ENCODE measurements around the gene ZNF462. TPM values are rescaled to one million over a fixed set of nuclear protein-coding genes. Genes with fewer than 3 reads are reported as not detected.

Gene ZNF462
- total RNA-seq, 1 donor, result 9.8 TPM

GRCh38 chr9:106972082-106972481 lies 109.1 kb downstream of the ZNF462 start:
- TF ChIP-seq, protein P1, sequence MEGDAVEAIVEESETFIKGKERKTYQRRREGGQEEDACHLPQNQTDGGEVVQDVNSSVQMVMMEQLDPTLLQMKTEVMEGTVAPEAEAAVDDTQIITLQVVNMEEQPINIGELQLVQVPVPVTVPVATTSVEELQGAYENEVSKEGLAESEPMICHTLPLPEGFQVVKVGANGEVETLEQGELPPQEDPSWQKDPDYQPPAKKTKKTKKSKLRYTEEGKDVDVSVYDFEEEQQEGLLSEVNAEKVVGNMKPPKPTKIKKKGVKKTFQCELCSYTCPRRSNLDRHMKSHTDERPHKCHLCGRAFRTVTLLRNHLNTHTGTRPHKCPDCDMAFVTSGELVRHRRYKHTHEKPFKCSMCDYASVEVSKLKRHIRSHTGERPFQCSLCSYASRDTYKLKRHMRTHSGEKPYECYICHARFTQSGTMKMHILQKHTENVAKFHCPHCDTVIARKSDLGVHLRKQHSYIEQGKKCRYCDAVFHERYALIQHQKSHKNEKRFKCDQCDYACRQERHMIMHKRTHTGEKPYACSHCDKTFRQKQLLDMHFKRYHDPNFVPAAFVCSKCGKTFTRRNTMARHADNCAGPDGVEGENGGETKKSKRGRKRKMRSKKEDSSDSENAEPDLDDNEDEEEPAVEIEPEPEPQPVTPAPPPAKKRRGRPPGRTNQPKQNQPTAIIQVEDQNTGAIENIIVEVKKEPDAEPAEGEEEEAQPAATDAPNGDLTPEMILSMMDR (IDR thresholded peaks at IDR 0.05; ENCODE audit: extremely low read depth, low read depth, low read length), result no peak
- H3K27me3 ChIP-seq (ENCODE audit: insufficient read depth, low read length), result no peaks in the 10 kb centered on the region
- H4K20me1 ChIP-seq (ENCODE audit: insufficient read depth, low read length), result no peaks in the 10 kb centered on the region

DNA sequence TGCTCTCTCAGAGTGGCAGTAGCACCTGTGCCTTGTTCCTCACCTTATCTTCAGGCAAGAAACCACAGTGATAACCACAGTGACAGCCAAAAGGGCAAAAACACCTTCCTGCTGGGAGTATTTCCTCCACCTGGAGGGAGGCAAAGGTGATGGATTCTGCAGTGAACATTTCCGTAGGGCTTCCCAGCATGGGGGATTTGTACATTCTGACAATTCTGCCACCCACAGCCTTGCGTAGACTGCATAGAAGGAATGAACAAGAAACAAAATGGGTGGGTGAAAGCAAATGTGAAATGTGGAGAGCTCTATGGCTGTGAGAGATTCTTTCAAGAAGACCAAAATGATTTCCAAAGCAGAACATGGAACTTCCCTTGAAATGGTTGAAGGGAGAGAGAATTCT lies 111.4 kb downstream of the ZNF462 start:
- H3K79me2 ChIP-seq (ENCODE audit: insufficient read depth, low read length), result no peaks in the 10 kb centered on the region
- H3K27ac ChIP-seq (ENCODE audit: low read depth, low read length), result no peak overlapping the region
- H3K4me2 ChIP-seq (ENCODE audit: insufficient read depth, low read length), result no peak overlapping the region
- DNase-seq (ENCODE audit: insufficient read length, low spot score, missing footprints), result no peak
- no peaks in the 10 kb centered on the region for H3K27me3 ChIP-seq (ENCODE audit: insufficient read depth, low read length)
- H3K9me3 ChIP-seq (ENCODE audit: low read depth, low read length), result no peaks in the 10 kb centered on the region
- H2AFZ ChIP-seq (ENCODE audit: low read length), result no peak overlapping the region
- peaks cover 26% of the 10 kb centered on the region for H3K36me3 ChIP-seq (ENCODE audit: insufficient read depth, low read length)
- TF ChIP-seq, protein P1 (IDR thresholded peaks at IDR 0.05; ENCODE audit: extremely low read depth, low read depth, low read length), result no peak
- H3K4me1 ChIP-seq (ENCODE audit: insufficient read depth, low read length), result peaks cover 4% of the 10 kb centered on the region
- no peak overlapping the region for H3K4me3 ChIP-seq (ENCODE audit: insufficient read depth, low read length)
- H4K20me1 ChIP-seq (ENCODE audit: insufficient read depth, low read length), result no peaks in the 10 kb centered on the region

More at GRCh38 chr9:106972082-106972481, 109.1 kb downstream of the ZNF462 start:
- H2AFZ ChIP-seq (ENCODE audit: low read length), result no peak overlapping the region
- H3K27ac ChIP-seq (ENCODE audit: low read depth, low read length), result no peak overlapping the region
- H3K4me1 ChIP-seq (ENCODE audit: insufficient read depth, low read length), result peaks cover 4% of the 10 kb centered on the region
- peaks cover 26% of the 10 kb centered on the region for H3K36me3 ChIP-seq (ENCODE audit: insufficient read depth, low read length)
- no peak overlapping the region for H3K4me3 ChIP-seq (ENCODE audit: insufficient read depth, low read length)
- peak; percentile 13 for DNase-seq (ENCODE audit: insufficient read length, low spot score, missing footprints)
- H3K9me3 ChIP-seq (ENCODE audit: low read depth, low read length), result no peaks in the 10 kb centered on the region
- no peak overlapping the region for H3K4me2 ChIP-seq (ENCODE audit: insufficient read depth, low read length)
- no peaks in the 10 kb centered on the region for H3K79me2 ChIP-seq (ENCODE audit: insufficient read depth, low read length)

DNA sequence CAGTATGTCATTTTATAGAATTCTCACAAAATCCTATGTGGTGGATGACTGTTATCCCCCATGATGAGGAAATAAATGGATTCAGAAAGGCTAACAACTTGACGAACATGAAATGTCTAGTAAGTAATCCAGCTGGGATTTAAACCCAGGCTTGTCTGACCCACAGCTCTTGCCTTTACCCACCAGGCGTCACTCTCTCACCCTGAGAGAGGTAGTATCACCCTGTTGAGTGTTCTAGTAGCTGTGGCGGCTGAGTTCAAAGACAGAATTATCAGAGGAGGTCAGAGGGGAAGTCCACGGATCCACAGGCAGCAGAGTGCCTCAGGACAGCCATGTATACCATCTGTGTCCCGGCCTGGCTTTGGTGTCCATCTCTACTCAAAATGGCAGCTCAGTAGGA lies 113.8 kb downstream of the ZNF462 start:
- no peak overlapping the region for H3K27ac ChIP-seq (ENCODE audit: low read depth, low read length)
- H3K79me2 ChIP-seq (ENCODE audit: insufficient read depth, low read length), result no peaks in the 10 kb centered on the region
- H2AFZ ChIP-seq (ENCODE audit: low read length), result no peak overlapping the region
- H3K4me2 ChIP-seq (ENCODE audit: insufficient read depth, low read length), result no peak overlapping the region
- H3K36me3 ChIP-seq (ENCODE audit: insufficient read depth, low read length), result peaks cover 26% of the 10 kb centered on the region
- TF ChIP-seq, protein P1 (IDR thresholded peaks at IDR 0.05; ENCODE audit: extremely low read depth, low read depth, low read length), result no peak
- H3K4me3 ChIP-seq (ENCODE audit: insufficient read depth, low read length), result no peak overlapping the region
- peaks cover 7% of the 10 kb centered on the region for H3K4me1 ChIP-seq (ENCODE audit: insufficient read depth, low read length)
- H3K27me3 ChIP-seq (ENCODE audit: insufficient read depth, low read length), result no peaks in the 10 kb centered on the region
- H4K20me1 ChIP-seq (ENCODE audit: insufficient read depth, low read length), result no peaks in the 10 kb centered on the region
- no peak for DNase-seq (ENCODE audit: insufficient read length, low spot score, missing footprints)
- H3K9me3 ChIP-seq (ENCODE audit: low read depth, low read length), result no peaks in the 10 kb centered on the region

DNA sequence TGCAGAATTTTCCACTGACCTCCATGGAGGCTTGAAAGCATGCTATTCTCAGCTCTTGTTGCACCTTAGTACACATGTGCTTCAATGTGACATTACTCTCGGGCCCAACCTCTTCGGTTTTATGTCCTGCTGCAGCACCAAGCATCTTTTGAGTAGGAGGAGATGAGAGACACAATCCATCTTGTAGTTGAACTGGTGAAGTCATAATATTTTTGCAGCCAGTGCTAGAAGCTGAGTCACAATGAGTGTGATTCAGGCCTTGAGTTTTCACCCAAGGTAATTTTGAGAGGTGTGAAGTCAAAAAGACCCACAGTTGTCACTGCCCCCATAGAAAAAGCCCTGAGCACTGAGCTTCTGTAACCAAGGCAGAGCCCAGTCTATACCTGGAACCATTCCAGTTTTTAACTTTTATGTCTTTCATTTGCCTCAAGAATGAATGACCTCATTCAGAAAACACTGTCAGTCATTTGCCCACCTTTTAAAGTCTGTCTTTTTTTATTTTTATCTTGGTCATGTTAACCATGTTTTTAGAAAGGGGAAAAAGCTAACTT lies 117.7 kb downstream of the ZNF462 start:
- Histone ChIP-seq H3K9me3 (ENCODE audit: low read depth, low read length) (no peaks in the 10 kb centered on the region), H3K27me3 (ENCODE audit: insufficient read depth, low read length) (no peaks in the 10 kb centered on the region), H3K4me3 (ENCODE audit: insufficient read depth, low read length) (no peak overlapping the region), H3K4me1 (ENCODE audit: insufficient read depth, low read length) (peaks cover 7% of the 10 kb centered on the region), H4K20me1 (ENCODE audit: insufficient read depth, low read length) (no peaks in the 10 kb centered on the region), H3K4me2 (ENCODE audit: insufficient read depth, low read length) (no peak overlapping the region), H3K36me3 (ENCODE audit: insufficient read depth, low read length) (peaks cover 8% of the 10 kb centered on the region), H2AFZ (ENCODE audit: low read length) (no peak overlapping the region), H3K79me2 (ENCODE audit: insufficient read depth, low read length) (no peaks in the 10 kb centered on the region), H3K27ac (ENCODE audit: low read depth, low read length) (no peak overlapping the region)
- DNase-seq (ENCODE audit: insufficient read length, low spot score, missing footprints), result peak; percentile 23
- TF ChIP-seq, protein P1 (IDR thresholded peaks at IDR 0.05; ENCODE audit: extremely low read depth, low read depth, low read length), result no peak
